Loucy (cell line): ENCODE measurements around the gene SKI.

Source experiments
- CTCF ChIP-seq: fragments of 200-600 bp; sonication (generic); conservative IDR thresholded peaks from 2 replicates; pipeline ENCODE4 v1.5.1; 2014; ENCODE audit warnings: mild to moderate bottlenecking, antibody characterized with exemption, low read length
- EZH2phosphoT487 ChIP-seq: fragments of 200-600 bp; IDR thresholded peaks from 2 replicates; pipeline ENCODE4 v1.6.1; 2018; ENCODE audit warnings: antibody characterized with exemption, mild to moderate bottlenecking, moderate library complexity, borderline replicate concordance

GRCh38 chr1:2274231-2274928 is 46.3 kb downstream of the SKI start:
- TF ChIP-seq CTCF = no peak
- no peak for TF ChIP-seq EZH2phosphoT487
